Head of caudate nucleus (tissue), 42 donors: ENCODE measurements around the gene PNPLA2.

Experiments
- DNase-seq, 42 donors: peaks; one replicate each; pipeline versions ENCODE4 v3.0.0 to v3.0.0-alpha.2; 2020 to 2021; ENCODE audit warnings: mixed read lengths in 7 of 42
- intact Hi-C: fragments of 100-400 bp; cut with DNase I; formaldehyde crosslinking; loops from one replicate; pipeline ENCODE4 v1.15.0; 2022

PNPLA2 gene

GRCh38 chr11:782264-783174, 36.2 kb upstream of the PNPLA2 start:
- intact Hi-C loops, result no loop called here
- no peak for DNase-seq

DNA sequence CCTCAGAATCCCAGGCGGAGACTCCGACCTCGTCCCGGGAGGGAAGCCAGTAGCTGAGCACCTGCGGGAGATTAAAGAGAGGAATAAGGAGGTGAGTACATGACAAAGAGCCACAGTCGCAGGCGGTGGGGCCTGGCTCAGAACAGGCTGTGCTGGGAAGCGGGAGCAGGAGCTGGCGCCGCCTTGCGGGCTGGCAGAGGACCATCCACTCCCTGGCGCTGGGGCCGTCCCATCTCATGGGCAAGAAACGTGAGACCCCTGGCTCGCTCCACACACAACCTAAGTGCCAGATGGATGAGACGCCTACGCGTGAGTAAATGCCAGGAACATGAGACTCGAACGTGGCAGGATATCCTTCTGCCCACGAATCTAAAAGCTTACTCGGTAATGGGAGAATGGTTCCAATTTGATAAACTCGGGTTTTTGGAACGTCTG, 35.1 kb upstream of the PNPLA2 start:
- intact Hi-C loops, result no loop called here
- DNase-seq, result peak; percentile 73 to 95 (median 88)

DNA sequence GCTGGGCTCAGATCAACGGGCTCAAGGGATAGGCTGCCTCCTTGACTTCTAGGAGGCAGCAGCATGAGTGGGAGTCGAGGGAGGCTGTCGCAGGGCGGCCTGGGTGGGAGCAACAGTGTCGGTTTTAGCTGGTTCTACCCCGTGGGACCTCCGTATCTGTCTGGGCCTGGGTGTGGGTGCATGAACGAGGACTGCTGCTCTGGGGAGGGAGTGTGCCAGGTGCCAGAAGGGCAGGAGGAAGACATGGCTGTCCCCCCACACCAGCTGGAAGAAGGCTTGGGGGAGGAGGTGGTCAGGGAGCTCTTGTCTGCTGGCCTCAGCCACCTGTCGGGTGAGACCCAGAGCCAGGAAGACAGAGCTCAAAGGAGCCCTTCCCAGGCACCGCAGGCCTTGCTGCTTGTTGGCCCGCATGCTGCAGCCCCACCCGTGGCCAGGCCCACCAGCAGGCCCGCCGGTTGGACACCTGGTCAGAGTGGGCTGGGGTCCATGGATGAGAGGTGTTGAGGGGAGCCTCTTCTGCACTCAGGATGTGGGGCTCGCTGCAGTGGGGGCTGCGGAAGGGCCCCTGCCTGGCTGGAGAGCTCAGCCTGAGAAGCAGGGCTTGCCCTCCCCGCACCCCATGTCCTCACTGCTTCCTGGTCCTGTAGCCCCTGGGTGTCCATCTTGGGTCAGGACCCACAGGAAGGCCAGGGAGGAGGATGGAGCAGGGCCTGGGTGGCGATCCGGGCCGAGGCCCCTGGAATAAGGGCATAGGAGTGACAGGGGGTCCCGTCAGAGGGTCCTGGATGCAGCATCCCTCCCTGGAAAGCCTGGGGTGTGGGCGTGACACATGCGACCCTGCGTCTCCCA, 32.3 kb upstream of the PNPLA2 start:
- DNase-seq, result peak in 11 of 42 donors; percentile 29 to 76 (median 55)
- intact Hi-C loops, result no loop called here

DNA sequence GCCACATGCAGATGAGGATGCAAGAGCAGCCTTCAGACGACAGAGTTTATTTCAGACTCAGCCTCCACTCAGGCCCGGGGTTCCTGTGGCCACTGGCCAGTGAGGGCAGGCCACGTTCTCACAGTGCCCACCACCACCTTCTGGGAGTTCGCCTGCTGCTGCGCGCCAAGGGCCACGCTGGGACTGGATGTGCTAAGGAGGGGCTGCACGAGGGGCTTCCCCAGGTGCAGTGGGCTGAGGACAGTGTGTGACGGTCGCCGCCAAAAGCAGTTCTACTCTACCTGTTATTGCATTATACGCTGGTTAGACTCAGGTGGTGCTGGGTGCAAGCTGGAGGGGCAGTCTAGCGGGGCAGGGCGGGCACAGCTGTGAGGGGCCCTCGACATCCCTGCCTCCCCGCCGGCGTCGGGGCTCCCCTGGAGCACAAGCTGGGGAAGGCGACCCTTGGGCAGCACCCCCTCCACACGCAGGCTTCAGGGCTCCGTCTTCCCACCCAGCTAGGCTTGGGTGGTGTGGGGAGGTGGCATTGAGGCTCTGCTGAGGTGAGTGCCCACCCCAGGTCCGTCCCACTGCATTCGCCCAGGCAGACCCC, 31.5 kb upstream of the PNPLA2 start:
- no peak for DNase-seq
- intact Hi-C loops, result no loop called here

DNA sequence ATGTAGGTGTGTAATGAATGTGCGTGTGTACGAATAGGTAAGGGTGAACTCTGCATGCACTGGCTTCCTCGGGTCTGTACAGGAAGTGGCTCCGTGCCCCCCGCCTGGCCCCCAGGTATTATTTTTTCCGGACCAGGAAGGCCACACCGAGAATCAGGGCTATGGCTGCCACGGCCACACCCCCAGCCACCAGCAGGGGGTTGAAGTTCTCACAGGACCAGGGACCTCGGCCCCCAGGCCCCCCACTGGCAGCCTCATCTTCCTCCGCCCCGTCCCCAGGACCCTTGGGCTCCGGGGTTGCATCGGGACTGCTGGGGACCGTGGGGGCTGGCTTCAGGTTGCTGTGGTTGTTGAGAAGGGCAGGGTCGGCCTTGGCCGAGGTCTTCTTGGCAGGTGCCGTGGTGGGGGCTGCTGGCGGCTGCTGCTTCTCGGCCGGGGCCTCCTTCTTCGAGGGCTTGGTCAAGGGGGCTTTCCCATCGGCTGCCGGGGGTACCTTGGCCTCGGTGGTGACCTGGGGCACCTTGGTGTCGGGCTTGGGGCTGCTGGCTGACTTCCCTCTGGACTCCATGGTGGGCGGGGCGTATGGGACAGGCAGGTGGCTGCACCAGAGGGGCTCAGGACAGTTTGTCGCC, 30.6 kb upstream of the PNPLA2 start:
- DNase-seq, result no peak
- intact Hi-C loops, result no loop called here

DNA sequence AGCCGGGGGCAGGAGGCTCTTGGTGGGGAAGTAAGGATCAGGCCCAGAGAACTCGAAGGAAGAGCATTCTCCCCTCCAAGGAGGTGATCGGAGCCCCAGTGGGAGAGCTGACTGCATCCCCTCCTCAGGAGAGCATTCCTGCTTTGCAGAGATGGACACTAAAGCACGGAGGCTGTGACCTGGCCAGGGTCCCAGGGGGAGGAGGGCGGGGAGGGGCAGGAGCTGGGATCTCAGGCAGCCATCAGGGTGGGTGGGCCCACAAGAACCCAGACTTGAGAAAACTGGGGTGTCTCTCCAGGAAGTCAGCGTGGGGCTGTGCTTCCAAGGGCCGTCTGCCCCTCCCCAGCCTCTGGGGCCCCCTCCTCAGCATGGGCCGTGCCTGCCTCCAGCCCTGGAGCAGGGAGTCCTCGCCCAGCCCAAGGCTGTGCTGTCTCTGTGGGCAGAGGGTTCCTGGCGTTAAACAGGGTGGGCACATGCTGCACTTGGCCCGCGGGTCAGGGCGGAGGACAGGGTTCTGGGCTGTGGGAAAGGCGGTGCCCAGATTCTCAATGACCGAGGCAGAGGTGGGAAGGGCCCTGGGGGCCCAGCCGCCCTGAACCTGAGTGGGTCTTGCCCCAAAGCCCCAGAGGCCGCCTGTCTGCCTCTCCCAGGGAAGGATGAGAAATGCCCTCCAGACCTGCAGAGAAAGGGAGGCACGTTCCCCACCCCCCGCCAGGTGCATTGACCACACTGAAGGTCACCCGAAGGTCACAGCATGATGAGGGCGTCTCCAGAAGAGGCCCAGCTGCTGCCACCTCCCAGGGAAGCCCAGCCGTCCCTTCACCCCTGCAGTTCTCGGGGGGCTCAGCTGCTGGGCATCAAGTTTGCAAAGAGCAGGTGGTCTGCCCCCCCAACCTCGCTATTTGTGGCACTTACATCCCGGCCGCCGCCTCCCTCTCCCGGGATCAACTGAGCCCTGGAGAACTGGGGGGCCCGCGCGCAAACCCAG, 29.5 kb upstream of the PNPLA2 start:
- intact Hi-C loops, result no loop called here
- peak in 2 of 42 donors; percentile 14 to 36 for DNase-seq

DNA sequence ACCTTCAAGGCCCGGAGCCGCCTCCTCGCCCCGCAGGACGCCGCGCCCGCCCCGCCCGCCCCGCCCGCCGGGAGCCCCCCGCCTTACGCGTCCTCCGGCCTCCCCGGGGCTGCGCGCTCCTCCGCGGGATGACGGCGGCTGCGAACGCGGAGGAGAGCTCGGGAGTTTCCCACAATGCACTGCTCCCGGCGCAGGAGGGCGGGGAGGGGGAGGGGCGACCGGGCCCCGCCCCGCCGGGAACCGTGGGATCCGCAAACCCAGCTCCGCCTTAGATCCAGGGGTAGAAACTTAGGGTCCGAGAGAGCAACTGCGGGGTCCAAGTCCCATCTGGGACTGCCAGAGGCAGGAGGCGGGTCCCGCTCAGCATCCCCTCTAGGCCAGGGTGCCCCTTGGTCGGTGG, 28.8 kb upstream of the PNPLA2 start, which contains the start of gene CEND1:
Gene CEND1 (minus strand): TSS at position 148 of the 400 bp plus-strand sequence. CDS start 1,514 bp downstream, outside the sequence.
- peak in 41 of 42 donors; percentile 62 to 93 (median 84) for DNase-seq
- intact Hi-C loops, result no loop called here

- intact Hi-C loops, result no loop called here
- DNase-seq, result no peak
These were observed 27.8 kb upstream of the PNPLA2 start for GRCh38 chr11:790721-791564.

DNA sequence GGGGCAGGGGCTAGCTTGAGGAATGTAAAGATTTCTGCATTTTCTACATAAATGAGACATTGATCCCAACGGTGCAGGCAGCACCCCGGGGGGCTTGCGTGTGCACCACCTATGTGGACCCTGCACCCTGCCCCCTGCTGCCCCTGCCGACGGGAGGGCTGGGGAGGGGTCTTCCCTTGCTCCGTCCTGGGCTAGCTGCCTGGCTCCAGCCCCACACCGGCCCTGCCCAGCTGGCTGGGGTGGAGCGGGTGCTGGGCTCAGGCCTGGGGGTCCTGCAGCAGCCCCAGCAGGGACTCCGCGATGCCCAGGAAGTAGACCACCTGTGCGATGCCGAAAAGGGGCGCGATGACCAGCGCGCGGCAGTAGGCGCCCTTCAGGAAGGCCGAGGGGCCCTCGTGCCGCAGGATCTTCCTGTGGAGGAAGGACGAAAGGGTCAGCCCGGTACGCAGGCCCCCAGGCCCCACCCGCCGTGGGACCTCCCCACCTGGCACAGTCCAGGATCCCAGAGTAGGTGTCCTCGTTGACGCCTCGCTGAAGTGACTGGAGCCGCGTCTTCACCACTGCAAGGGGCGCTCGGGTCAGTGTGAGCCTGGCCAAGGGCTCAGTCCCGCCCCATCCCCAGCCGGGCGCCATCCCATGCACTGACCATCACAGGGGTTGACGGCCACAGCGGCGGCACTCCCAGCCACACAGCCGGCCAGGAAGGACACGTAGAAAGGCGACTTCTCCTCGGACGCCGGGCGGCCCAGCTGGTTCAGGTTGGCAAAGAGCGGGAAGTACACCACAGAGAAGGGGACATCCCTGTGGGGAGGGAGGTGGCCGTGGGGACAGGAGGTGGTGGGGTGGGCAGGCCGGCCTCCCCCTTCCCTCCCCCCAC, 26.8 kb upstream of the PNPLA2 start:
- DNase-seq, result no peak
- intact Hi-C loops, result no loop called here

DNA sequence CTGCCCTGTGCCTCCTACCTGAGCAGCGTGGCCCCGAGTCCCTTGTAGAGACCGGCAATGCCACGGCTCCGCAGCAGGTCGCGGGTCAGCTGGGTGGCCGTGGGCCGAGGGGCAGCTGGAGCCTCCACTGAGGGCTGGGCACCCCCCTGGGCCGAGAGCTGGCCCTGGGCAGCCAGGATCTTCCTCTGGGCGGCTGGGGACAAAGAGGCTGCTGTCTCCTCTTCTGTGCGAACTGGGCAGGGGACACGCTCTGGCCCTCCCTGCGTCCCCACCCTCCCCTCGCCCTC, 26.2 kb upstream of the PNPLA2 start:
- DNase-seq, result no peak
- intact Hi-C loops, result no loop called here

DNA sequence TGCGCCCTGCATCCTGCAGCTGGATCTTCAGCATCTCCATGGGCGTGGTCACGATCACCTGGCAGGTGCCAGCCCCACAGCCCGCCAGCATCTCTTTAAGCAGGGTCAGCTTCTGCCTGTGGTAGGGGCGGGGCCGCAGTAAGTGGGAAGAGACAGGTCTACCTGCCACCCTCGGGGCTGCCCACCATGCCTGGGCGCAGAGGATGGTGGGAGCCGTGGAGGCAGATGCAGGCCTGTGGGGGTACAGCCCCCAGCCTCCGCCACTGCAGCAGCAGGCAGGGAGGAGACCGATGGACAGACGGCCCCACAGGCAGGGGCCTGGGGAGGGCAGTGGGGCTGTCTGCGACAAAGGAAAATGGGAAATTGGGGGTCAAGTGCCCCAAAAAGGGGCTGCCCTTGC, 25.8 kb upstream of the PNPLA2 start:
- DNase-seq, result no peak
- intact Hi-C loops, result no loop called here

DNA sequence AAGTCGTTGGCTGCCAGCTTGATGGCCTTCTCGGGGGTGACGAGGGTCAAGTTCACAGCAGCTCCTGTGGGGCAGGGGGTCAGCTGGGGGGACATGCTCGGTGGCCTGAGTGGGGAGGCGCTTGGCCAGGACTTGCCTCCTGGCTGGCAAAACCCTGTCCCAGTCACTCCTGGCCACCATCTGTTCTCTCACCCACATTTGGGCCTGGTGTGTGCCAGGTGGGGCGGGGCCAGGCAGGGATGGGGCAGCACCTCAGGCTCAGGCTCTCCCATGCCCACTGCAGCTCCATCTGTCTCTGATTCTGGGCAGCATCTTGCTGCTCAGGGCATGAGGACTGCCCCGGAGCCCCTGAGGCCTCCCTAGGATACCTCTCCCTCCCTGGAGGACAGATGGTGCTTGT, 25.2 kb upstream of the PNPLA2 start:
- intact Hi-C loops, result no loop called here
- no peak for DNase-seq

GRCh38 chr11:794013-794765, 24.5 kb upstream of the PNPLA2 start:
- intact Hi-C loops, result no loop called here
- no peak for DNase-seq

DNA sequence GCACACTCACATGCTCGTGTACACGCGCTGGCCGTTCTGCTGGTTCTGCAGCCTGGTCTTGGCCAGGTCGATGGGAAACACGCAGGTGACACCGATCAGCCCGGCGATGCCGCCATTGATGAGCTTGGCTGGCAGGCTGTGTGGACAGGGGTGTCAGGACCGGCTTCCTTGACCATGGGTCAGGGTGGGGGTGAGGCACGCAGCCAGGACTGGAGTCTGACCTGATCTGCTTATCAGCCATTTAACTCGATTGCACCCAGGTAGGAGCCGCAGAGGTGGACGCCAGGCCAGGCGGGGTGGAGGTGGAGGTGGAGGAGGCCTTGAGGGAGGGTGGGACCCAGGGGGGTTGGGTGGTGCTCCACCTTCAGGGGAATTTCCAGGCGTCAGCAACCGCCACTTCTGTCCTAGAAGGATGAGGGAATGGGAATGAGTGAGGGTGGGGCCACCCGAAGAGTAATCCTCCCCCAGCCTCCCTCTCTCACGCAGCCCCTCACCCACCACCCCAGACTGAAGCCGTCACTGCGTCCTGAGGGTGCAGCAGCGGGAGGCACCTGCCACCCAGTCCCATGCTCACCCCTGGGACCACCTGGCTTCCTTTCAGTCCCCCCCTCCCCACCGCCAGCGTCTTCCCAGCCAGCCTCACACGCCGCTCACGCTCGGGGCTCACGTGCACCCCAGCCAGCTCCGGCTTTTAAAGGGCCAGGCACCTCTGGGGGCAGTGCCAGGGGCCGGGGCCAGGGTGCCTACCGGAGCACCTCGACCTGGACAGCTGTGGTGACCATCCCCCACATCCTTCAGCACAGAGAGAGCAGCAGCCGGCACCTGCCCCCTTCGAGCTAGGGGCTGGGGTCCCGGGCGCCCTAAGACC, 23.7 kb upstream of the PNPLA2 start:
- intact Hi-C loops, result loop anchor here (5.0 kb wide), 1 partner anchor 68 kb away; no protein-coding TSS in a partner anchor

More for the DNA sequence above, 23.7 kb upstream of the PNPLA2 start:
- DNase-seq, result peak in 24 of 42 donors; percentile 41 to 80 (median 66)
